G401 (cell line): ENCODE measurements around the gene KIAA1755. TPM values are rescaled to one million over a fixed set of nuclear protein-coding genes. Genes with fewer than 3 reads are reported as not detected.
"Not testable (repeated sequence)": the region's sequence is repeated elsewhere in the genome, so short reads cannot be mapped to it uniquely, and the experiment has no call there.

Experiments
- DNase-seq: peaks from one replicate; pipeline ENCODE4 v3.0.0-alpha.2; 2015; ENCODE audit warnings: low spot score
- in situ Hi-C: cut with HindIII; loops from 2 replicates; pipeline ENCODE4 v1.10.0; 2016; ENCODE audit warnings: low sequenced_read_pairs, mixed read lengths
- total RNA-seq: library from RNA; depleted of rRNA; stranded (reverse); fragments of >200 nt; shearing (Covaris generic); gene quantifications from 2 replicates; pipeline ENCODE4 v1.2.3, GENCODE V29; 2014

The KIAA1755 gene
- total RNA-seq, 1 experiment from 2014 or later = not detected

GRCh38 chr20:38267901-38268514 lies 7.5 kb upstream of the KIAA1755 start:
- in situ Hi-C loops = no loop called here
- no peak for DNase-seq

- in situ Hi-C loops = no loop called here
- no peak for DNase-seq
Observed at GRCh38 chr20:38267296-38267695, 6.8 kb upstream of the KIAA1755 start.

- DNase-seq = no peak
- in situ Hi-C loops = no loop called here
Observed at GRCh38 chr20:38266426-38266825, 5.9 kb upstream of the KIAA1755 start.

GRCh38 chr20:38262931-38263330 lies 2.4 kb upstream of the KIAA1755 start:
- in situ Hi-C loops = no loop called here
- DNase-seq = no peak

GRCh38 chr20:38261054-38261390 lies 487 bp upstream of the KIAA1755 start:
- DNase-seq = no peak
- in situ Hi-C loops = no loop called here

GRCh38 chr20:38260025-38260377 lies 534 bp downstream of the KIAA1755 start:
- in situ Hi-C loops = no loop called here
- no peak for DNase-seq

- no peak for DNase-seq
- in situ Hi-C loops = no loop called here
Observed at GRCh38 chr20:38258545-38259215, 1.9 kb downstream of the KIAA1755 start.

- no peak for DNase-seq
- in situ Hi-C loops = no loop called here
Observed at GRCh38 chr20:38256966-38257365, 3.6 kb downstream of the KIAA1755 start.

- DNase-seq = no peak
- in situ Hi-C loops = no loop called here
Observed at GRCh38 chr20:38256021-38256420, 4.5 kb downstream of the KIAA1755 start.

GRCh38 chr20:38255393-38255792 lies 5.1 kb downstream of the KIAA1755 start:
- DNase-seq = no peak
- in situ Hi-C loops = no loop called here

- DNase-seq, in situ Hi-C loops: not testable (repeated sequence)
Observed at GRCh38 chr20:38254621-38255020, 5.9 kb downstream of the KIAA1755 start.

- in situ Hi-C loops = no loop called here
Observed at GRCh38 chr20:38253571-38253970, 7.0 kb downstream of the KIAA1755 start.

GRCh38 chr20:38252292-38253288 lies 7.9 kb downstream of the KIAA1755 start:
- in situ Hi-C loops = no loop called here

More at GRCh38 chr20:38253571-38253970, 7.0 kb downstream of the KIAA1755 start:
- no peak for DNase-seq

GRCh38 chr20:38251441-38251840 lies 9.1 kb downstream of the KIAA1755 start:
- DNase-seq, in situ Hi-C loops: not testable (repeated sequence)

More at GRCh38 chr20:38252292-38253288, 7.9 kb downstream of the KIAA1755 start:
- peak; percentile 16 for DNase-seq

- no peak for DNase-seq
- in situ Hi-C loops = no loop called here
Observed at GRCh38 chr20:38250609-38251008, 9.9 kb downstream of the KIAA1755 start.

GRCh38 chr20:38249536-38250310 lies 10.8 kb downstream of the KIAA1755 start:
- in situ Hi-C loops = no loop called here
- no peak for DNase-seq

- DNase-seq = no peak
- in situ Hi-C loops = no loop called here
Observed at GRCh38 chr20:38248133-38248532, 12.4 kb downstream of the KIAA1755 start.

GRCh38 chr20:38247725-38248124 lies 12.8 kb downstream of the KIAA1755 start:
- in situ Hi-C loops, DNase-seq: not testable (repeated sequence)

GRCh38 chr20:38247166-38247509 lies 13.4 kb downstream of the KIAA1755 start:
- in situ Hi-C loops = no loop called here
- DNase-seq = no peak
